CD14-positive monocyte (primary cell): ENCODE results near the gene ICAM3. TPM values are rescaled to one million over a fixed set of nuclear protein-coding genes. Genes with fewer than 3 reads are reported as not detected.

Experiments used
- DNase-seq, 3 donors: peaks; one replicate each; pipeline ENCODE4 v3.0.0-alpha.2; 2011 to 2022
- H2AFZ ChIP-seq: 2 replicates; pipeline ENCODE4 v1.6.0; 2012; ENCODE audit warnings: mild to moderate bottlenecking, low read depth, low read length, inconsistent platforms; ENCODE audit not compliant: insufficient read depth, poor library complexity, severe bottlenecking
- H3K27ac ChIP-seq, 2 donors: 1 replicate in 1 of 2; 2 replicates in 1 of 2; pipeline ENCODE4 v1.5.1; 2012 to 2013; ENCODE audit warnings: low read length in 2 of 2, control low read depth in 1 of 2, inconsistent platforms in 1 of 2, low read depth in 1 of 2, mild to moderate bottlenecking in 1 of 2
- H3K27me3 ChIP-seq, 2 donors: one replicate each; pipeline versions ENCODE4 v1.6.0 to v1.6.1; 2011 to 2013; ENCODE audit warnings: low read length in 2 of 2; ENCODE audit not compliant: control insufficient read depth in 2 of 2, insufficient read depth in 2 of 2
- H3K36me3 ChIP-seq, 2 donors: replicated peaks in 1 of 2; 1 replicate in 1 of 2; 2 replicates in 1 of 2; pipeline versions ENCODE4 v1.5.1 to v1.6.1; 2012 to 2013; ENCODE audit warnings: low read length in 2 of 2, control low read depth in 1 of 2, inconsistent platforms in 1 of 2, mild to moderate bottlenecking in 1 of 2; ENCODE audit not compliant: insufficient read depth in 2 of 2, control insufficient read depth in 1 of 2
- H3K4me1 ChIP-seq, 2 donors: 1 replicate in 1 of 2; 2 replicates in 1 of 2; pipeline versions ENCODE4 v1.5.1 to v1.6.1; 2012 to 2013; ENCODE audit warnings: low read length in 2 of 2, control low read depth in 1 of 2, inconsistent platforms in 1 of 2, mild to moderate bottlenecking in 1 of 2, moderate library complexity in 1 of 2; ENCODE audit not compliant: insufficient read depth in 2 of 2, control insufficient read depth in 1 of 2
- H3K4me2 ChIP-seq: replicated peaks from 2 replicates; pipeline ENCODE3; 2012; ENCODE audit warnings: low read length, moderate library complexity, mild to moderate bottlenecking; ENCODE audit not compliant: poor library complexity, severe bottlenecking; ENCODE audit errors: extremely low read depth
- H3K4me3 ChIP-seq, 3 experiments: fragments of 200-600 bp in 1 of 3; sonication (generic) in 1 of 3; replicated peaks in 1 of 3; 1 replicate in 2 of 3; 2 replicates in 1 of 3; pipeline ENCODE4 v1.5.1; 2011 to 2013; ENCODE audit warnings: low read length in 3 of 3, mild to moderate bottlenecking in 3 of 3, control low read depth in 2 of 3, low read depth in 2 of 3, inconsistent platforms in 1 of 3, moderate library complexity in 1 of 3
- H3K79me2 ChIP-seq: 2 replicates; pipeline ENCODE4 v1.6.0; 2012; ENCODE audit warnings: mild to moderate bottlenecking, control low read depth, inconsistent platforms, low read length, moderate library complexity; ENCODE audit not compliant: insufficient read depth
- H3K9ac ChIP-seq: 2 replicates; pipeline ENCODE4 v1.6.0; 2017; ENCODE audit warnings: low read length, mild to moderate bottlenecking; ENCODE audit not compliant: insufficient read depth, poor library complexity, severe bottlenecking
- H3K9me3 ChIP-seq, 2 donors: replicated peaks in 1 of 2; 1 replicate in 1 of 2; 2 replicates in 1 of 2; pipeline versions ENCODE4 v1.5.1 to v1.6.1; 2012 to 2013; ENCODE audit warnings: low read length in 2 of 2, control low read depth in 1 of 2; ENCODE audit not compliant: control insufficient read depth in 1 of 2, insufficient read depth in 1 of 2
- H4K20me1 ChIP-seq: 2 replicates; pipeline ENCODE4 v1.6.0; 2012; ENCODE audit warnings: mild to moderate bottlenecking, low read length, control low read depth, moderate library complexity; ENCODE audit not compliant: insufficient read depth
- H3K27ac Mint-ChIP-seq, 7 donors: one replicate each; pipeline ENCODE4 v1.8.0; 2020; ENCODE audit warnings: mild to moderate bottlenecking in 7 of 7, mixed read lengths in 7 of 7, moderate library complexity in 6 of 7, inconsistent platforms in 2 of 7
- H3K27me3 Mint-ChIP-seq, 3 donors: one replicate each; pipeline ENCODE4 v1.8.0; 2021 to 2022; ENCODE audit warnings: low read depth in 3 of 3, mild to moderate bottlenecking in 3 of 3, mixed read lengths in 3 of 3, moderate library complexity in 3 of 3, inconsistent platforms in 1 of 3
- H3K36me3 Mint-ChIP-seq, 2 donors: one replicate each; pipeline ENCODE4 v1.8.0; 2020; ENCODE audit warnings: mixed read lengths in 2 of 2, inconsistent platforms in 1 of 2, mild to moderate bottlenecking in 1 of 2
- H3K4me1 Mint-ChIP-seq: one replicate; pipeline ENCODE4 v1.8.0; 2020; ENCODE audit warnings: mild to moderate bottlenecking, mixed read lengths
- H3K4me3 Mint-ChIP-seq, 2 donors: one replicate each; pipeline ENCODE4 v1.8.0; 2020; ENCODE audit warnings: mild to moderate bottlenecking in 2 of 2, mixed read lengths in 2 of 2, moderate library complexity in 1 of 2
- H3K9me3 Mint-ChIP-seq, 7 donors: one replicate each; pipeline ENCODE4 v1.8.0; 2020 to 2022; ENCODE audit warnings: mixed read lengths in 7 of 7, mild to moderate bottlenecking in 6 of 7, moderate library complexity in 6 of 7, inconsistent platforms in 2 of 7
- CTCF ChIP-seq: fragments of 200-600 bp; IDR thresholded peaks from one replicate; pipeline ENCODE4 v1.8.0; 2022; ENCODE audit warnings: antibody characterized with exemption, mild to moderate bottlenecking
- WGBS: methylation state at CpG from one replicate; pipeline ENCODE4 v1.1.5; 2013; ENCODE audit warnings: missing lambda C conversion rate; ENCODE audit not compliant: insufficient coverage; 5-methylcytosine and 5-hydroxymethylcytosine counted together
- intact Hi-C, 2 donors: fragments of 100-400 bp; cut with micrococcal nuclease; formaldehyde crosslinking; loops; one replicate each; pipeline versions ENCODE4 v1.15.0 to v1.15.1; 2023
- polyA plus RNA-seq, 3 donors: library from polyadenylated mRNA; depleted of rRNA in 1 of 3; unstranded in 2 of 3; stranded (reverse) in 1 of 3; fragments of 300-500 nt in 2 of 3; fragments of >200 nt in 1 of 3; fragmentation: Illumina TruSeq in 2 of 3; gene quantifications; 1 replicate in 2 of 3; 2 replicates in 1 of 3; pipeline ENCODE4 v1.2.3, GENCODE V29; 2012 to 2021

ICAM3 gene
- polyA plus RNA-seq, 3 donors = 189 to 234 (median 198) TPM

GRCh38 chr19:10335352-10335985 is 4.0 kb downstream of the ICAM3 start:
- Mint-ChIP-seq H3K27ac (peak overlapping the region in 3 of 7 donors; percentile 41 to 79 (median 43)), H3K9me3 (no peaks in the 10 kb centered on the region), H3K27me3 (peaks cover 0 to 2% (median 2%) of the 10 kb centered on the region in 3 donors), H3K4me3 (no peak overlapping the region), H3K36me3 (peaks cover 22 to 35% of the 10 kb centered on the region in 2 donors), H3K4me1 (peaks cover 56% of the 10 kb centered on the region)
- DNase-seq = no peak
- intact Hi-C loops = no loop called here
- H4K20me1 ChIP-seq = peaks cover 25% of the 10 kb centered on the region
- no peak overlapping the region for H2AFZ ChIP-seq
- no peak overlapping the region for H3K4me3 ChIP-seq
- H3K4me1 ChIP-seq = peaks cover 54 to 68% of the 10 kb centered on the region in 2 donors
- H3K9me3 ChIP-seq = no peaks in the 10 kb centered on the region
- peaks cover 86% of the 10 kb centered on the region for H3K79me2 ChIP-seq
- TF ChIP-seq CTCF = no peak
- H3K9ac ChIP-seq = no peak overlapping the region
- H3K27ac ChIP-seq = peak overlapping the region in 1 of 2 donors; percentile 4
- H3K27me3 ChIP-seq = no peaks in the 10 kb centered on the region
- peaks cover 21 to 29% of the 10 kb centered on the region in 2 donors for H3K36me3 ChIP-seq
- WGBS = 92% methylated on average over 14 of the region's 26 CpGs
- H3K4me2 ChIP-seq = no peak overlapping the region

GRCh38 chr19:10334588-10335351 is 4.7 kb downstream of the ICAM3 start:
- WGBS = 81% methylated on average over 52 of the region's 59 CpGs
- Mint-ChIP-seq H3K4me1 (peaks cover 49% of the 10 kb centered on the region), H3K27ac (peak overlapping the region in 5 of 7 donors; percentile 43 to 97 (median 61)), H3K4me3 (no peak overlapping the region), H3K9me3 (no peaks in the 10 kb centered on the region), H3K36me3 (peaks cover 29 to 42% of the 10 kb centered on the region in 2 donors), H3K27me3 (peaks cover 0 to 2% (median 2%) of the 10 kb centered on the region in 3 donors)
- Histone ChIP-seq H3K9me3 (no peaks in the 10 kb centered on the region), H3K4me2 (peak overlapping the region; percentile 95), H4K20me1 (peaks cover 32% of the 10 kb centered on the region), H2AFZ (no peak overlapping the region), H3K4me3 (no peak overlapping the region), H3K4me1 (peaks cover 47 to 62% of the 10 kb centered on the region in 2 donors), H3K79me2 (peaks cover 93% of the 10 kb centered on the region), H3K27me3 (no peaks in the 10 kb centered on the region), H3K9ac (no peak overlapping the region), H3K27ac (peak overlapping the region; percentile 4), H3K36me3 (peaks cover 28 to 36% of the 10 kb centered on the region in 2 donors)
- DNase-seq = peak; percentile 40 to 53 (median 41)
- no peak for TF ChIP-seq CTCF
- intact Hi-C loops = loop anchor here (5.0 kb wide), 3 partner anchors 38 to 62 kb away; partner anchors contain the start of gene ICAM1 (in 2 of the 2)
